Measurements from ENCODE around the gene TNK1. TPM values are rescaled to one million over a fixed set of nuclear protein-coding genes. Genes with fewer than 3 reads are reported as not detected.

The TNK1 gene
- polyA plus RNA-seq, 1 donor from 2014 or later, result 0.83 TPM

DNA sequence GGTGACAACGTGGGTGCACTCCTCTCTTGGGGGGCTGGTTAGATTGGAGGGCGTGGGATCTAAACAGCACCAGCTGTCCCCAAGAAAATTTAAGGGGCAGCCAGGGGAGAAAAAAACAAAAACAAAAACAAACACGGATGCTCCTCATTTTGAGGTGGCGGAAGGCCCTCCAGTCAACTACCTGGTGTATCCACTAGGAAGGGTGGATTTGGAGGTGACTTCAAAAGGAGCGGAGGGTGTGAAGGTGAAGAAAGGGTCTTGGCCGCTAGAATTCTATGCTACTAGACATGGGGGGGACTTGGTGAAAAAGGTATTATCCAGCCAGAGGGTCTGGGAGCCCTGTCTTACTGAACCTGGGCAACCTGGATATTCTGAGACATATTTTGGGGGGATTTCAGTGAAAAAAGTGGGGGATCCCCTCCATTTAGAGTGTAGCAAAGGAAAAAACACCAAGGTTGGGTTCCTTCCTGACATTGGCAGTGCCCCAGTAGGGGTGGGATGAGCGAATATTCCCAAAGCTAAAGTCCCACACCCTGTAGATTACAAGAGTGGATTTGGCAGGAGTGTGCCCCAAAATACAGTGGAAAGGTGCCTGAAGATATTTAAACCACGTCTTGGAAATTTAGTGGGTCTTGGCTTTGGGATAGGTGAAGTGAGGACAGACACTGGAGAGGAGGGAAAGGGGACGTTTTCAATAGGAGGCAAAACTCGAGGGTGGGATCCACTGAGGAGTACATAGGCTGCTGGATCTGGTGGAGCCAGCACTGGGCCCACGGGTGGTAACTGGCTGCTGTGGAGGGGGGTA, 58.0 kb downstream of the TNK1 start:
- Histone ChIP-seq H3K27ac (ENCODE audit: low read length) (peak overlapping the region; percentile 99), H3K9me2 (ENCODE audit: insufficient read depth, low read length) (no peaks in the 10 kb centered on the region), H3K79me2 (replicated peaks; ENCODE audit: insufficient read depth, low read length) (no peaks in the 10 kb centered on the region), H3F3A (ENCODE audit: insufficient read depth, low read length, poor library complexity, severe bottlenecking) (peaks cover 4% of the 10 kb centered on the region), H3K27me3 (ENCODE audit: insufficient read depth, low read depth, low read length) (peaks cover 43% of the 10 kb centered on the region), H3K36me3 (ENCODE audit: insufficient read depth, low read length) (no peaks in the 10 kb centered on the region), H4K20me1 (ENCODE audit: insufficient read depth) (no peaks in the 10 kb centered on the region), H3K9me3 (ENCODE audit: low read length) (no peaks in the 10 kb centered on the region), H3K4me3 (ENCODE audit: low read length) (peak overlapping the region; percentile 85), H2AFZ (ENCODE audit: low read depth, low read length) (no peak overlapping the region), H3K9ac (ENCODE audit: low read length) (peak overlapping the region; percentile 97), H3K4me2 (ENCODE audit: low read length) (peak overlapping the region; percentile 27)
- TF ChIP-seq EZH2 (IDR thresholded peaks at IDR 0.05; ENCODE audit: borderline replicate concordance, insufficient read depth, low read length, poor library complexity, severe bottlenecking) (no peak), RAD21 (conservative IDR thresholded peaks at IDR 0.05) (no peak), TAF1 (IDR thresholded peaks at IDR 0.05; ENCODE audit: low read depth) (no peak), MXI1 (conservative IDR thresholded peaks at IDR 0.05; ENCODE audit: poor library complexity, severe bottlenecking) (no peak), POLR2AphosphoS5 (IDR thresholded peaks at IDR 0.05) (no peak), SMC3 (conservative IDR thresholded peaks at IDR 0.05; ENCODE audit: poor library complexity) (no peak), EP300 (conservative IDR thresholded peaks at IDR 0.05; ENCODE audit: poor library complexity, severe bottlenecking) (no peak)
- TF ChIP-seq, protein P1, sequence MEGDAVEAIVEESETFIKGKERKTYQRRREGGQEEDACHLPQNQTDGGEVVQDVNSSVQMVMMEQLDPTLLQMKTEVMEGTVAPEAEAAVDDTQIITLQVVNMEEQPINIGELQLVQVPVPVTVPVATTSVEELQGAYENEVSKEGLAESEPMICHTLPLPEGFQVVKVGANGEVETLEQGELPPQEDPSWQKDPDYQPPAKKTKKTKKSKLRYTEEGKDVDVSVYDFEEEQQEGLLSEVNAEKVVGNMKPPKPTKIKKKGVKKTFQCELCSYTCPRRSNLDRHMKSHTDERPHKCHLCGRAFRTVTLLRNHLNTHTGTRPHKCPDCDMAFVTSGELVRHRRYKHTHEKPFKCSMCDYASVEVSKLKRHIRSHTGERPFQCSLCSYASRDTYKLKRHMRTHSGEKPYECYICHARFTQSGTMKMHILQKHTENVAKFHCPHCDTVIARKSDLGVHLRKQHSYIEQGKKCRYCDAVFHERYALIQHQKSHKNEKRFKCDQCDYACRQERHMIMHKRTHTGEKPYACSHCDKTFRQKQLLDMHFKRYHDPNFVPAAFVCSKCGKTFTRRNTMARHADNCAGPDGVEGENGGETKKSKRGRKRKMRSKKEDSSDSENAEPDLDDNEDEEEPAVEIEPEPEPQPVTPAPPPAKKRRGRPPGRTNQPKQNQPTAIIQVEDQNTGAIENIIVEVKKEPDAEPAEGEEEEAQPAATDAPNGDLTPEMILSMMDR (IDR thresholded peaks at IDR 0.05; ENCODE audit: poor library complexity, severe bottlenecking), result no peak
- TF ChIP-seq, protein P2, sequence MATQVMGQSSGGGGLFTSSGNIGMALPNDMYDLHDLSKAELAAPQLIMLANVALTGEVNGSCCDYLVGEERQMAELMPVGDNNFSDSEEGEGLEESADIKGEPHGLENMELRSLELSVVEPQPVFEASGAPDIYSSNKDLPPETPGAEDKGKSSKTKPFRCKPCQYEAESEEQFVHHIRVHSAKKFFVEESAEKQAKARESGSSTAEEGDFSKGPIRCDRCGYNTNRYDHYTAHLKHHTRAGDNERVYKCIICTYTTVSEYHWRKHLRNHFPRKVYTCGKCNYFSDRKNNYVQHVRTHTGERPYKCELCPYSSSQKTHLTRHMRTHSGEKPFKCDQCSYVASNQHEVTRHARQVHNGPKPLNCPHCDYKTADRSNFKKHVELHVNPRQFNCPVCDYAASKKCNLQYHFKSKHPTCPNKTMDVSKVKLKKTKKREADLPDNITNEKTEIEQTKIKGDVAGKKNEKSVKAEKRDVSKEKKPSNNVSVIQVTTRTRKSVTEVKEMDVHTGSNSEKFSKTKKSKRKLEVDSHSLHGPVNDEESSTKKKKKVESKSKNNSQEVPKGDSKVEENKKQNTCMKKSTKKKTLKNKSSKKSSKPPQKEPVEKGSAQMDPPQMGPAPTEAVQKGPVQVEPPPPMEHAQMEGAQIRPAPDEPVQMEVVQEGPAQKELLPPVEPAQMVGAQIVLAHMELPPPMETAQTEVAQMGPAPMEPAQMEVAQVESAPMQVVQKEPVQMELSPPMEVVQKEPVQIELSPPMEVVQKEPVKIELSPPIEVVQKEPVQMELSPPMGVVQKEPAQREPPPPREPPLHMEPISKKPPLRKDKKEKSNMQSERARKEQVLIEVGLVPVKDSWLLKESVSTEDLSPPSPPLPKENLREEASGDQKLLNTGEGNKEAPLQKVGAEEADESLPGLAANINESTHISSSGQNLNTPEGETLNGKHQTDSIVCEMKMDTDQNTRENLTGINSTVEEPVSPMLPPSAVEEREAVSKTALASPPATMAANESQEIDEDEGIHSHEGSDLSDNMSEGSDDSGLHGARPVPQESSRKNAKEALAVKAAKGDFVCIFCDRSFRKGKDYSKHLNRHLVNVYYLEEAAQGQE (IDR thresholded peaks at IDR 0.05; ENCODE audit: borderline replicate concordance), result no peak

Other genes with a start within 250 kb of the TNK1 start
- 75.6 and 80.2 TPM in 2 replicates for gene ASGR1, start 201.7 kb upstream of the TNK1 start, polyA plus RNA-seq
- 126 and 145 TPM in 2 replicates for gene DLG4, start 161.3 kb upstream of the TNK1 start, polyA plus RNA-seq
- 397 and 483 TPM in 2 replicates for gene ACADVL, start 161.2 kb upstream of the TNK1 start, polyA plus RNA-seq
- 41.1 and 59.2 TPM in 2 replicates for gene DVL2, start 146.6 kb upstream of the TNK1 start, polyA plus RNA-seq
- gene PHF23, start 141.6 kb upstream of the TNK1 start, polyA plus RNA-seq, result 55.7 and 60.3 TPM in 2 replicates
- 384 and 512 TPM in 2 replicates for gene GABARAP, start 138.6 kb upstream of the TNK1 start, polyA plus RNA-seq
- 37.3 and 39.4 TPM in 2 replicates for gene CTDNEP1, start 129.4 kb upstream of the TNK1 start, polyA plus RNA-seq
- 82.7 and 99.5 TPM in 2 replicates for gene ELP5, start 128.9 kb upstream of the TNK1 start, polyA plus RNA-seq
- 0.27 TPM in 1 of 2 replicates, not detected in the other for gene CLDN7, start 118.6 kb upstream of the TNK1 start, polyA plus RNA-seq
- not detected in 2 replicates for gene SLC2A4, start 99.4 kb upstream of the TNK1 start, polyA plus RNA-seq
- gene YBX2, start 86.5 kb upstream of the TNK1 start, polyA plus RNA-seq, result 1.8 and 2.1 TPM in 2 replicates
- gene EIF5A, start 73.5 kb upstream of the TNK1 start, polyA plus RNA-seq, result 164 and 178 TPM in 2 replicates
- gene GPS2, start 65.7 kb upstream of the TNK1 start, polyA plus RNA-seq, result 108 and 116 TPM in 2 replicates
- gene NEURL4, start 51.8 kb upstream of the TNK1 start, polyA plus RNA-seq, result 58.4 and 61.0 TPM in 2 replicates
- gene ACAP1, start 44.6 kb upstream of the TNK1 start, polyA plus RNA-seq, result 0.66 and 9.2 TPM in 2 replicates
- 2.8 TPM in 2 replicates for gene KCTD11, start 28.9 kb upstream of the TNK1 start, polyA plus RNA-seq
- gene TMEM95, start 25.9 kb upstream of the TNK1 start, polyA plus RNA-seq, result not detected in 2 replicates
- 15.9 and 25.2 TPM in 2 replicates for gene PLSCR3, start 13.4 kb downstream of the TNK1 start, polyA plus RNA-seq
- 158 and 161 TPM in 2 replicates for gene TMEM256, start 23.0 kb downstream of the TNK1 start, polyA plus RNA-seq
- 13.8 and 21.5 TPM in 2 replicates for gene NLGN2, start 26.8 kb downstream of the TNK1 start, polyA plus RNA-seq
- gene SPEM1, start 39.2 kb downstream of the TNK1 start, polyA plus RNA-seq, result not detected in 2 replicates
- not detected in 2 replicates for gene SPEM2, start 44.5 kb downstream of the TNK1 start, polyA plus RNA-seq
- gene SPEM3, start 47.8 kb downstream of the TNK1 start, polyA plus RNA-seq, result not detected in 2 replicates
- gene TMEM102, start 54.3 kb downstream of the TNK1 start, polyA plus RNA-seq, result 0.14 TPM in 1 of 2 replicates, not detected in the other
- gene FGF11, start 58.4 kb downstream of the TNK1 start, polyA plus RNA-seq, result 15.8 and 16.4 TPM in 2 replicates
- 17.9 and 18.2 TPM in 2 replicates for gene CHRNB1, start 64.0 kb downstream of the TNK1 start, polyA plus RNA-seq
- 8.0 and 9.2 TPM in 2 replicates for gene ZBTB4, start 98.5 kb downstream of the TNK1 start, polyA plus RNA-seq
- gene SLC35G6, start 100.4 kb downstream of the TNK1 start, polyA plus RNA-seq, result not detected in 2 replicates
- gene POLR2A, start 103.3 kb downstream of the TNK1 start, polyA plus RNA-seq, result 9.1 and 22.6 TPM in 2 replicates
- not detected in 2 replicates for gene TNFSF12, start 168.0 kb downstream of the TNK1 start, polyA plus RNA-seq
- gene TNFSF13, start 177.7 kb downstream of the TNK1 start, polyA plus RNA-seq, result 0.15 TPM in 1 of 2 replicates, not detected in the other
- gene SENP3, start 180.8 kb downstream of the TNK1 start, polyA plus RNA-seq, result 148 and 151 TPM in 2 replicates
- gene CD68, start 198.5 kb downstream of the TNK1 start, polyA plus RNA-seq, result not detected in 2 replicates
- gene MPDU1, start 202.8 kb downstream of the TNK1 start, polyA plus RNA-seq, result 110 and 118 TPM in 2 replicates
- 0.47 and 1.5 TPM in 2 replicates for gene SOX15, start 209.0 kb downstream of the TNK1 start, polyA plus RNA-seq
- gene FXR2, start 233.8 kb downstream of the TNK1 start, polyA plus RNA-seq, result 118 and 130 TPM in 2 replicates
- gene SAT2, start 246.7 kb downstream of the TNK1 start, polyA plus RNA-seq, result 303 and 330 TPM in 2 replicates
- 0.90 and 3.2 TPM in 2 replicates for gene SHBG, start 249.0 kb downstream of the TNK1 start, polyA plus RNA-seq

All from neural cell (in vitro differentiated cells).